Stimulated activated CD4-positive, alpha-beta T cell treated with anti-CD3 and anti-CD28 coated beads, Interleukin-15, amount 100 ng/mL, for 48 hours (primary cell): ENCODE measurements around the gene AAGAB.

Experiments used
- DNase-seq, 2 donors: peaks; one replicate each; pipeline ENCODE4 v3.0.0-alpha.2; 2020; ENCODE audit warnings: low read depth in 2 of 2

Gene AAGAB

DNA sequence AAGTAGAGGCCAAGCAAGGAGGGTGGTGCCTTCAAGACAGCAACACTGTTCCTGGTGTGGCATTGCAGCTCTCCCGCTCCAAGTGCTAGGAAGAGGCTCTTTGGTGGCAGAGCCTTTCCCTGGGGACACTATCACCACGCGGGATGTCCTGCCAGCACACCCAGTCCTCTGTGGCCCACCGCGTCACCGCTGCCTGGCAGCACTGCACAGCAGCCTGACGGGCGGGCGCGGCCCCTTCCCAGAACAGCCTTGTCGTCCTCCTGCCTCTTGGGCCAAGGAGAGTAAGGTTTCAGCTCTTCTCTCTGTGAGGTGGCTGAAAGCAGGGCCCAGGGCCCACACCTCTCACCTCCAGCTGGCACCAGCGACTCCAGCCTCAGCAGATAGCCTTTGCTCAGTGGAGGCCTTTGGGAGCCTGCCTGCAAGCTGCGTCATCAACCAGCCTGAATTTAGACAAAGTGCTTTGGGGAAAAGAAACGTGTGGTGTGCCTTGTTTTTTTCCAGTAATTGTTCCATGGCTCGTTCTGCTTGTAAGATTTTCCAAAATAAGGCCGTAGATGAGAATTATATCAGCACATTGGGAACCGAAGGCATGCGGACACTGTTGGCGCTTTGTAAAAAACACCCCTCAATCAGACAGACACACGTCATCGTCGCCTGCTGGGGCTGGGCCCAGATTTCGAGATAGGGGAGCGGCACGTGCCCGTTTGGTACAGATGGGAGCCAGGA is 65.0 kb downstream of the AAGAB start:
- no peak for DNase-seq

DNA sequence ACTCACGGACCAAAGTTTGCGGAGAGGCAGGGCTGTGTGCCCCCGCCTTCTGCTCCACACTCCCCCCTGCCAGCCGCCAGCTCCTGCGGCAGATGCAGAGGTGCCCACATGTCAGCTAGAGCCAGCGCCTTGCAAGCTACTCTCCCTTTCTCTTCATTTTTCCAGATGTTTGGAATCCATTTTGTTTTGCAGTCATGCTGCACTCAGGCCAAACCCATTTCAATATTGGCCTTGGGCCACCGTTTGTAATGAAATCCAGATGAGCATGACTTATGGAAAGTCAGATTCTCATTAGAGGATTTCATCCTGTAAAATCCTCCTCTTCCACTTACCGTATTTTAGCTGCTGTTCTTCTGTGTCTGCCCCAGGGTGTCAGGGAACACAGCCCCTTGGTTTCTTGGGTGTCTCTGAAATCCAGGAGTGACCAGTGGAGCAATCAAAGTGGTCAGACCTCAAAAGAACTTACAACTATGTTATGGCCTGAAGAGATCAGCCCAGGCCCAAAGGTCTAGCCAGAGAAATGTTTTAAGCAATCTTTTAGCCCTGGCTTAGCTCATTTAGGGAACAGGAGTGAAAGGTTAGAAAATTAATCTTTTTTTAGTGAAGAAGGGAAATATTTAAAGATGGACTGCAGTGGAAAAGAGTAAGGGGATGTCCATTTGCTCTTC is 65.8 kb downstream of the AAGAB start:
- no peak for DNase-seq

DNA sequence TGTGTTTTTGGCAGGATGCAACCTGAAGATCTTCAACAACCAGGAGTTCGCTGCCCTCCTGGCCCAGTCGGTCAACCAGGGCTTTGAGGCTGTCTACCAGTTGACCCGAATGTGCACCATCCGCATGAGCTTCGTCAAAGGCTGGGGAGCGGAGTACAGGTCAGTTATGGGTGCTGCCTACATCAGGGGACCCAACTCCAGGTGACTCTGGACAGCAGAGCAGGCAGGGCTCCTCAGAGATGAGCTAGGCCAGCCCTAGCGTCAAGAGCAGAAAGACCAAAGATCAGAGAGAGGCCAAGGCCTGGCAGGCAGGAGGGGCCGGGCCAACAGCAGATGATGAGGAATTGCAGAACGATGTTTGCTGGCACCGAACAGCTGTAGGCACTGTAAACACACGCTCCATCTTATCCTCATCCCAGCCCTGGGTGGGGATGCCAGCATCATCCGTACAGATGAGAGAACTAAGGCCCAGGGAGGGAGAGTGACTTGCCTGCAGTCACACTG is 67.1 kb downstream of the AAGAB start:
- DNase-seq, result no peak

DNA sequence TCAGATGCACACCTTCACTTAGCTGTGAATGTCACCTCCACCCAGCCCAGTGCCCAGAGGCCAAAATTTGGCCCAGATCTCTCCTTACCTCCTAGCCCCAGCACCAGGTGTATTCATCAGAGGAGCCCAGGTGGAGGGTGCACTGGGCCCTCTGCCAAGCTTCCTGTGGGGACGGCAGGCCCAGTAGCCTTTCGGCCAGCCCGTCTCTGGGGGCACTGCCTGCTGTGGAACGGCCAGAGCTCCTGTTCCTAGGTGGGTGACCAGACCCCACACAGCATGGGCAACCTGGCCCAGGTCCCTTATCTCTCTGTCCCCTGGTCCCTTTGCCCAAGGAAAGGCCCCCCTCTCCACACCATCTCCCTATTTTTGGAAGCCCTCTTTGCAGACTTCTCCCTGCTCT is 67.8 kb downstream of the AAGAB start:
- no peak for DNase-seq

DNA sequence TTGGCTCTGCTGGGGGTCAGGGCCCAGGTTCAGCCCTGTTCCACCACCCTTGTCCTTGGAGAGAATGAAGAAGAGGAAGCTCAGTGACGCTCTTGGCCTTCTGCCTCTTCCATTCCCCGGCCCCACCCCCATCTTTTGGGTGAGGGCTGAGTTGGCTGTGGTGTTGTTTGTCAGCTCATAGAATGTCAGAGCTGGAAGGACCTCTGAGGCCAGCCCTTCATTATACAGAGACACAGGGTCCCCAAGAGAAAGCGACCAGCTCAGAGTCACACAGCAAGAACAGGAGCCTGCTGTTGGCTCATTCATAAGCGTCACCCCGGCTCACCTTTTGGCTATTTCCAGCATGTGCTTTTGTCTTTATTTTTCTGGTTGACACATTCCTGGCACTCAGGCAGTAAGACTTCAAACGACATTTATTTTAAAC is 68.2 kb downstream of the AAGAB start:
- DNase-seq, result no peak

DNA sequence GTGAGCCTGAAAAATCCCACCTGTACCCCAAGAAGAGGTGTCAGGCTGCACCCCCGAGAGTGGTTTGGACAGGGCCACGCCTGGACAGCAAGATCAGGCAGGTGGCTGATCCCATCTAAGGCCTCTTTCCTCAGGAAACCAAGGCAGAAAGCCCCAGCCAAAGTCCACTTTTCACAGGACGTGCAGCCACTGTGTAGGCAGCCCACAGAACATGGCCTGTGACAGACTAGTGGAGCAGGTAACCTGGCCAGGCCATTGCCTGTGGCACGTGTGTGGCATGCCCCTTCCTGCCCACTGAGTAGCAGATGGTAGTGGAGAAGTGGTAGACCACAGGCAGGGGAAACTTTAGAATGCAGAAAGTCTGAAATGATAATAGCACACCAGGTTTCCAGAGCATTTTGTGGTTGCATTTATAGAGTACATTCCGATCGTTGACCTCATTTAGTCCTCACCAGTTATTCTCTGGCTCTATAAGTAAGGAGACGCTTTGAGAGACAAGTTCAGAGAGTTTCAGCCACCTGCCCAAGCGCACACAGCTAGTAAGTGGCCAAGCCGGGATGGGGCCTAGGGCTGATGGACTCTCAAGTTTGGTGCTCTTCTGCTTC is 68.7 kb downstream of the AAGAB start:
- no peak for DNase-seq

DNA sequence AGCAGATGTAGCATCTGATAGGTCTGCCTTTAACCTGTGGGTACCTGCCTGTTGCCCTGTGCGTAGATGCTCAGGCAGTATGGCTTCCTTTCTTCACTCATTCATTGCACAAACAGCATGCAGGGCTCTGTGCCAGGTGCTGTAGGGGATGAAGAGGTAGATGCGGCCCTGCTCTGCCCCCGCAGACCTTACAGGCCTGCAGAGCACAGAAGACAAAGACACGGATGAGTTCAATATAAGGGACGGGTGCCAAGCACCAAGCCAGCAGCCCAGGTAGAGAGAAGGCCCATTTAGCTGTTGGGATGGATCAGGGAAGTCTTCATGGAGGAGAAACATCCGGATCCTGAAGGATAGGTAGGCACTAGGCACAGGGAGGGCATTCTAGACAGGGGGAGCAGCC is 69.4 kb downstream of the AAGAB start:
- no peak for DNase-seq

DNA sequence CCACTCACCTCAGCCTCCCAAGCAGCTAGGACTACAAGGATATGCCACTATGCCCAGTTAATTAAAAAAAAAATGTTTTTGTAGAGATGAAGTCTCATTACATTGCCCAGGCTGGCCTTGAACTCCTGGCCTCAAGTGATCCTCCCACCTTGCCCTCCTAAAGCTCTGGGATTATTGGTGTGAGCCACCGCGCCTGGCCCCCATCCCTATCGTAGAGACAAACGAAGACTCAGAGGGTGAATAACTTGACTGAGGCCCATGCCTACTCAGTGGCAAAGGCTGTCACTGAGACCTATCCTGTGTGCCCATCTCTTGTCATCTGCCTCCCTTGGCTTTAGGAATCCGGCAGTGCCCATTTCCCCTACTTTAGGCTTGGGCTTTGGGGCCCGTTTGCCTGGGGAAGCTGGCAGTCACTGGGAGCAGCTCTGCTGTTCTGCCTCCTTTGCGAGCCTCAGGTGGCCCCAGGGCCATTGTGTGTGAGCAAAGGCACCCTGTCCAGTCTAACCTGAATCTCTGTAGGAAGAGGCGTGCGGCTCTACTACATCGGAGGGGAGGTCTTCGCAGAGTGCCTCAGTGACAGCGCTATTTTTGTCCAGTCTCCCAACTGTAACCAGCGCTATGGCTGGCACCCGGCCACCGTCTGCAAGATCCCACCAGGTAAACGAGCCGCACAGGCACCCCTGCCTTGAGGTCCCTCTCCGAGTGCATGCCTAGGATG is 70.1 kb downstream of the AAGAB start:
- no peak for DNase-seq

DNA sequence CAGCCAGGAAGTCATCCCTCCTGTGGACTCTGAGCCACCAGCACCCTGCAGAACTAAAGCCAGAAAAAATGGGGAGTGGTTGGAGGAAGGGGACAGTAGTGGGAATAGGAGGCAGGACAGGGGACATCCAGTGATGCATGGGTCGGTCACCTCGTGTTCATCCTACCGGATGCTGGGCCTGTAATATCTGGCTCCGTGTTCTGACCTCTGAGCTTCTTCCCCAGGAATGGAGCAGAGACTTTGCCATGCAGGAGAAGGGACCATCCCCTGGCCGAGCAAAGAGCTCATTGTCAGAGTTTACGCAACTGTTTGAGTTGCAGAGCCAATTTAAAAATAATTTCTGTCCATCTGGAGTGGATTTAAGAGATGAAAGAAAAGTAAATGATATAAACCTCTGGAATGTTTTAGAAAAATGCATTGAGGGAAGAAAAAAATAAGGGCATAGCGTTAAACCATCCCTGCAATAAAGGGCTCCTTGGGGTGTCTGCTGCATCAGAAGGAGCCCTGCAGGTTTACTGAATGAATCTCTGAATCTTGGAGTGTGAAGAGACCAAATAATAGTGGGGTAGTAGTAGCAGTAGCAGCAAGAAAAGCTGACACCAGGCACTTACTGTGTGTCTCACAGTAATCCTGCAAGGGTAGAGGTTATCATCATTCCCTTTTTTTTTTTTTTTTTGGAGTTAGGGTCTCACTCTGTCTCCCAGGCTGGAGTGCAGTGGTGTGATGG is 70.9 kb downstream of the AAGAB start:
- no peak for DNase-seq

DNA sequence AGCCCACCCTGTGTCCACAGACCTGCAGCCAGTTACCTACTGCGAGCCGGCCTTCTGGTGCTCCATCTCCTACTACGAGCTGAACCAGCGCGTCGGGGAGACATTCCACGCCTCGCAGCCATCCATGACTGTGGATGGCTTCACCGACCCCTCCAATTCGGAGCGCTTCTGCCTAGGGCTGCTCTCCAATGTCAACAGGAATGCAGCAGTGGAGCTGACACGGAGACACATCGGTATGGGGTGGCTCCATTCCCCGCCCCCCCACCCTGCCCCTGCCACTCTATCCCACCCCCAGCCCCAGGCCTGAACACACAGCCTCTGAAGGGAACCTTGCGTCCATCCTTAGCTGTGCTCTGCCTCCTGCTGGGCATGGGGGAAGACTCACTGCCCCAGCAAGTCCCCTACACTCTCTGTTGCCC is 73.2 kb downstream of the AAGAB start:
- DNase-seq, result no peak

DNA sequence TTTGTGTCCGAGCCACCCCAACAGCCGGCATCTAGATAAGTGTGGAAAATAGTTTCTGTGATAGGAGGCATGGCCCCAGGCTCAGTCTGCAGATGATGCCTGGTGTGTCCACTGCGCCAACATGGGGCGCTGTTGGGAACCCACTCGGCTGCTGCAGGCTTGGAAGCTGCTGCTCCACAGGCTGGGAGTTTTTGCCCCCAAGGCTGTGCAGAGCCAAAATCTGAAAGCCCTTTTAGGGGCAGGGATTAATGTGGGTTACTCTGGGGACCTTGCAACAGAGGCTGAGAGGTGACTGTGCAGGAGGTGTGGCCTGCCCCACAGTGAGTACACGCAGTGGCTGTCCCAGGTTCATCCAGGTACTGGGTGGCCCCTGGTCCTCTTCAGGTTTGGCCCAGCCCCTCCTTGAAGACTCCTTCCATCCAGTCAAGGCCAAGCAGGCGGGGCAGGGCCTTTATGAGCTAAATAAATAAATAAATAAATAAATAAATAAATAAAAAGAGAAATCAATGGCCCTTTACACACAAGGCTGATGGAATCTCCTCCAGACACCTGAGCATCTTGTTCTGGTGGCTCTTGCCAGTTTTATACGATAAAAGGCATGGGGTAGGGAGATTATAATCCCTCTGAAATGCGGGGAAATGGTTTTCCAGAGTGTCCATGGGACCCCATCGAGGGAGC is 73.8 kb downstream of the AAGAB start:
- DNase-seq, result no peak

DNA sequence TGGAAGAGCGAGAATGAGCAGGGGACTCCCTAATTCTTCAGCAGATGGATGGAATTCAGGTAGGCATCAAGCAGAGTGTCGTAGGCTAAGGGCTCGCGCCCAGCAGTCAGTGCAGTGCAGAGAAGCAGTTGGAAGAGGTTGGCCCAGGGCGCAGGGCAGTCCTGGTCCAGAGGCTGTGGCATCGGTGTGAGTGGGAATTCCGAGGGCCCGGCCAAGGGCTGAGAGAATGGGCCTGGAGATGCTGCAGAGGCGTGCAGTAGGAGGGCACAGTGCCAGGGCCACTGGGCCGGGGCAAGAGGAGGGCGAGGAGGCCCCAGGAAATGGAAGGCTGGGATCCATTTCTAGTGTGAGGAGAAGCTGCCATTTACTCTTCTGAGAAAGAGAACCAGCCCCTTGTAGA is 74.4 kb downstream of the AAGAB start:
- DNase-seq, result no peak

DNA sequence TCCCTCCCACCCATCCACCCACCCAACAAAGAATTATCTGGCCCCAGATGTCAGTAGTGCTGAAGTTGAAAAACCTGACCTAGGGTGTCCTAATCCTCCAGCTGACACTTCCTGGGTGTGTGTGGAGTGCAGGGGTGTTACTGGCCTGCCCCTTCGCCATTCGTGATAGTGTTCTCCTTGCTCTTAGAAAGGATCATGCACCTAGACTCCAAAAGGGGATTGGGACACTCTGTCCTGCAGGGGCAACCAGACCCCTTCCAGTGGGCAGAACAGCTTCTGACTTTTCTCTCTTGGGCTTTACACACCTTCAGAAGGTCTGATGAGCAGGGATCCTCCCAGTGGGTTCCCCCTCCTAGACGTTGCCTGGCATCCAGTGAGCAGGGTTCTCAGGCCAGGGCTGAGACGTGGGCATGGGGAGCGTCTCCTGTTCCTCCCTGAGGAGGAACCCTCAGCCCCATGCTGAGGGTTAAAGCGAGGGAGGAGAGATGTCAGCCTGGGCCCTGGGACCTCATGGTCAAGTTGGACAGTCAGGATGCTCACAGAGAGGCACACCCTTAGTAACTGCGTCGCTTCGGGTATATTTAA is 75.0 kb downstream of the AAGAB start:
- DNase-seq, result no peak

DNA sequence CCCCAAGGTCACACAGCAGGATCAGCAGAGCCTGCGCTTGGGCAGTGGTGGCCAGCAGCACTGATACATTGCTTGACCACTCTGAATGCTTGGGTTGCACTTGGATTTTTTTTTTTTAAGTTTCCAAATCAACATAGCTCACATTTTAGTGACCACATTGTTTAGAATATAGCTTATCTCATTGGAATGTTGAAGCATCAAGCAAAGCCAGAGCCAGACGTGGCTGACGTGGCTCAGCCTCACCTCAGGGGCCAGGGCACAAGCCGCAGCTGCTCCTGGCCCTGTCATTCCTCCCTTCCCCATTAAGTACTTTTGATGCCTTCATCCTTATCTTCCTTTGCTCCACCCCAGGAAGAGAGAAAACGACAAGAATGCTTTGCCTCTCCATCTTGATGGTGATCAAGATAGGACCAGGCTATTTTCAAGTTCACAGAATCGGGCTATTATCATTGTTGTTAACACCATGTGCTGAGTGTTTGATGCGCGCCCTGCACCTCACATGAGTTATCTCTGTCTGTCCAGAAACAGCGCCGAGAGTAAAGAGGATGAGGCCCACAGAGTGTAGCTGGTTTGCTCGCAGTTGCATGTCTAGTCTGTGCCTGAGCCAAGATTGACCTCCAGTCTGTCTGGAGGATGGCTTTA is 75.8 kb downstream of the AAGAB start:
- DNase-seq, result no peak

DNA sequence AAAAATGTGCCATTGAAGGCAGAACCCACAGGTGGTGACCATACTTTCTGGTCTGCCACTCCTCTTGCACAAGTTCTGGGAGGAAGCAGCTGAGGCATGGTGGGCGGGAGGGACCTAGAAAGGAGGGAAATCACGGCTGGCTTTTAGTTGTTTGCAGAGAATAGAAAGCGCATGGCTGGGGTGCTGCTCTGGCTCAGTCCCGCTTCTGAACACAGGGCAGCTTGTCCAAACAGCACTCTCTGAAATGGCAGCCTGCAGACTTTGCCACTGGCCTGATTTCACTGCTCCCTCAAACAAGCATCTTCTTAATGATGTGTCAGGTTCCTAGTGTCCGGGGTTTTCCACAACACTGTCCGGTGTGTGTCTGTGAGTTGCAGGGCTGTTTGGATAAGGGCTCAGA is 76.7 kb downstream of the AAGAB start:
- DNase-seq, result no peak

DNA sequence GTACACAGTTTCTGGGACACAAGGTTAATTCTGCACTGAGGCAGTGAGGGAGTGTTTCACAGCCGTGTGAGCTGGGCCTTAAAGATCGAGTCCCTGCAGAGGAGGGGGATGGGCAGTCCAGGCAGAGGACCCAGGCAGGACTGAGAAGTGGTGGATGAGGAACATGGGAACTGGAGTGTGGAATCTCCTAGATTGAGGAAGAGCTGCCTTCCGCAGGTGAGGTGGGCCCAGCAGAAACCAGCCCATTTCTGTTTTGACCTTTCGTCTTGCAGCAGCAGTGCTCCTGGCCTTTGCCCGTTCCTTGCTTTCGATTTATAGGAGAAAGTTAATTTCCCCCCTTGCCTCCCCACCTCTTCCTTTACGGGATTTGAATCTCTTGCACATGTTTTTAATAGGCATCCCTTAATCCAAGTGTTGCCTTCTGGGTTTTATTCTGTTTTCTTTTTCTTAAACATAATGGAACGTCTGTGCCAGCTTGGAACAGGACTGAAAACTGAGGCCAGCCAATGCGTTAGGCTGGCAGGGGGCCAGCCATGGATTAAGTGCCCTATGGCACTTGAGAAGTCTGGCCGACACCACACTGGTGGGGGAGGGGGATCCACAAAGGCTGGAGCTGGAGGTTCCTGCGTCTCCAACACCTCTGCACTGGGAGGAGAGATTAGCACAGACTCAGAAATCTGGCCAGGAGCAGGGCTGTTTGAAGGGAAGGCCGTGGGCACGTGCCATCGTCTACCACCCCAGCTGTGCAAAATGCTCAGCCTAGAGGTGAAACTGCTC is 78.1 kb downstream of the AAGAB start:
- no peak for DNase-seq

DNA sequence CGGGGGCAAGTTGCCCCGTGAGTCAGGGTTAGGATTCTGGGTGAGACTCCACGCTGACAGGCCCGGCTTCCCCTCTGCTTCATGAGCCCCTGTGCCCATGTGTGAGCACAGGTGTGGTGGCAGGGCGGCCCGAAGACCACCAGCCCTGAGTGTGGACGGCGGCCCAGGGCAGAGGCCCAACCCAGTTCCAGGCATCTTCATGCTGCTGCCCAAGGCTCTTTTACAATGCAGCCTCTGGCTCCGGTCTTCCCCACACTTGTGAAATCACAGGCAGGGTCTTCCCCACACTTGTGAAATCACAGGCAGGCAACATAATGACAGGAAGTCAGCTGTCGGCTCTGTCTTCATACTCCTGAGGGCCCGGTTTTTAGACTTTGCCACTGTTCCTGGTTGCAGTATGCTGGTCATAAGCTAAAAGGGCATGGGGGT is 78.8 kb downstream of the AAGAB start:
- peak in 1 of 2 donors; percentile 21 for DNase-seq

DNA sequence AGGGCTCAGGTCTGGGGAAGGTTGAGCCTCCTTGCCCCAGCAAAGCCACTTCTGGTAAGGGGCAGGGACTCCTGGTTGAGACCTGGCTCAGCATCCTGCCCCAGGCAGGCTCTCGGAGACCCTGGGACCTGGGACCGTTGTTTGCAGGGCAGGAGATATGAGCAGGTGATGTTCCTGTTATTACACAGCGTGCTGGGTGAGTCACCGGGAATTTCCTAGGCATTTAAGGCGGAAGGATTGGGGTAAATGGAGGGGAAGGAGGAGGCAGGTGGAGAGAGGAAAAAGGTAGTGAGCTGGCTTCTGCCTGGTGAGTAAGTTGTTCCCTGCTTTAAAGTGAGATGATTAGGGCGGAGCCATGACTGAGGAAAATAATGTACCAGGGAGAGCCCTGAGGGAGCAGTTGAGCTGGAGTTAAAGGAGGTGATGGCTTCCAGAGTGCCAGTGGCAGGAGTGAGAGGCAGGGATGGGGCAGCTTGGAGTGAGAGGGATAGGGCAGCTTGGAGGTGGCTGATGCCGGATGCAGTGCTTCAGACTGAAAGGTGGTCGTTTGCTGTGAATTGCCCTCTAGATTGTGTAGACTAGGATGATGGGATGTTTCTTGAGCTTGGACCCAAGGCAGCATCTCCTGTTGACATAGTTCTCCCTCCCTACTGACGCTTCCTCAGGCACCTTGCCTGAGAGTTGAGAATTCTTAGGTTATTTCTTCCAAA is 79.4 kb downstream of the AAGAB start:
- DNase-seq, result peak in 1 of 2 donors; percentile 16

DNA sequence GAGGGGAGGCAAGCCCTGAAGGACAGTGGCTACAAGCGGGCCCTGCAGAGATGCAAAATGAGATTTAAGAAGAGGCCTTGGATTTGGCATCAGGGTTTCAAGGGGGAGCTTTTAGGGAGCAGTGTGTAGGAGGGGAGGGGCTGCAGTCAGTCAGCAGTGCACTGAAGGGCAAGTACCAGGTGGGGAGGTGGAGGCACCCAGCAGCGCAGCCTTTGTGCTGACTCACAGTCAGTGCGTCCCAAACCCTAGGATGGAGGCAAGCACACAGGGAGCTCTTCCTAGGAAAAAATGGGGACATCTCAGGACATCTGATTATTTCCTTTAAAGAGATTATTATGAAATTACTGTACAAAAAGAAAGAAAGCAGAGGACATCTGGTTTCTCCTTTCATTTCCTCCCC is 80.0 kb downstream of the AAGAB start:
- no peak for DNase-seq
